ENCODE results near the gene MPZL1. TPM values are rescaled to one million over a fixed set of nuclear protein-coding genes. Genes with fewer than 3 reads are reported as not detected.

The MPZL1 gene
- total and polyA plus RNA-seq, 2 donors (not counting 1 experiment from before 2014, with no cell fraction given) = 81.4 to 158 TPM

GRCh38 chr1:167791281-167792187, 69.8 kb downstream of the MPZL1 start:
- Histone ChIP-seq H3K9ac (ENCODE audit: insufficient read depth, low read length) (no peak overlapping the region), H3K79me2 (ENCODE audit: control insufficient read depth, insufficient read depth, low read length) (no peaks in the 10 kb centered on the region)
- TF ChIP-seq CTCF (conservative IDR thresholded peaks at IDR 0.05 in 1 of 2, IDR thresholded peaks at IDR 0.05 in 1 of 2; ENCODE audit: low read depth in 1 of 2, low read length in 2 of 2) (peak in 1 of 2 donors; percentile 1), EZH2 (IDR thresholded peaks at IDR 0.05; ENCODE audit: low read length, missing control alignments) (no peak)

GRCh38 chr1:167792188-167792565, 70.4 kb downstream of the MPZL1 start:
- TF ChIP-seq CTCF (conservative IDR thresholded peaks at IDR 0.05 in 1 of 2, IDR thresholded peaks at IDR 0.05 in 1 of 2; ENCODE audit: low read depth in 1 of 2, low read length in 2 of 2) = peak; percentile 1 to 10
- no peak for TF ChIP-seq EZH2 (IDR thresholded peaks at IDR 0.05; ENCODE audit: low read length, missing control alignments)
- peaks cover 4% of the 10 kb centered on the region for H3K36me3 ChIP-seq (ENCODE audit: control insufficient read depth, insufficient read depth, low read length)
- H2AFZ ChIP-seq (ENCODE audit: low read length) = no peak overlapping the region
- H3K9ac ChIP-seq (ENCODE audit: insufficient read depth, low read length) = no peak overlapping the region
- no peaks in the 10 kb centered on the region for H4K20me1 ChIP-seq (ENCODE audit: control insufficient read depth, extremely low read depth, insufficient read depth, low read length)
- H3K9me3 ChIP-seq (ENCODE audit: control insufficient read depth, insufficient read depth, low read depth, low read length) = no peaks in the 10 kb centered on the region
- no peaks in the 10 kb centered on the region for H3K79me2 ChIP-seq (ENCODE audit: control insufficient read depth, insufficient read depth, low read length)
- peak overlapping the region; percentile 54 for H3K27ac ChIP-seq (ENCODE audit: insufficient read depth, low read length)
- peaks cover 14% of the 10 kb centered on the region for H3K4me1 ChIP-seq (ENCODE audit: control insufficient read depth, extremely low read depth, insufficient read depth, low read length)
- no peak overlapping the region for H3K4me2 ChIP-seq (ENCODE audit: extremely low read depth, insufficient read depth, low read length)
- no peak for DNase-seq (ENCODE audit: low read depth in 2 of 2)
- no peaks in the 10 kb centered on the region for H3K27me3 ChIP-seq (ENCODE audit: control insufficient read depth, insufficient read depth, low read length)
- no peak overlapping the region for H3K4me3 ChIP-seq (replicated peaks in 1 of 4; ENCODE audit: control extremely low read depth in 1 of 4, insufficient read depth in 1 of 4, low read depth in 3 of 4, low read length in 4 of 4)

More at GRCh38 chr1:167791281-167792187, 69.8 kb downstream of the MPZL1 start:
- Histone ChIP-seq H3K9me3 (ENCODE audit: control insufficient read depth, insufficient read depth, low read depth, low read length) (no peaks in the 10 kb centered on the region), H3K36me3 (ENCODE audit: control insufficient read depth, insufficient read depth, low read length) (peaks cover 4% of the 10 kb centered on the region), H2AFZ (ENCODE audit: low read length) (no peak overlapping the region), H3K27me3 (ENCODE audit: control insufficient read depth, insufficient read depth, low read length) (no peaks in the 10 kb centered on the region), H3K27ac (ENCODE audit: insufficient read depth, low read length) (peak overlapping the region; percentile 52), H3K4me2 (ENCODE audit: extremely low read depth, insufficient read depth, low read length) (peak overlapping the region; percentile 40), H3K4me3 (replicated peaks in 1 of 4; ENCODE audit: control extremely low read depth in 1 of 4, insufficient read depth in 1 of 4, low read depth in 3 of 4, low read length in 4 of 4) (no peak overlapping the region), H3K4me1 (ENCODE audit: control insufficient read depth, extremely low read depth, insufficient read depth, low read length) (peaks cover 14% of the 10 kb centered on the region), H4K20me1 (ENCODE audit: control insufficient read depth, extremely low read depth, insufficient read depth, low read length) (no peaks in the 10 kb centered on the region)
- peak; percentile 87 to 99 for DNase-seq (ENCODE audit: low read depth in 2 of 2)

- H3K9ac ChIP-seq (ENCODE audit: insufficient read depth, low read length) = no peak overlapping the region
- TF ChIP-seq EZH2 (IDR thresholded peaks at IDR 0.05; ENCODE audit: low read length, missing control alignments) = no peak
- TF ChIP-seq CTCF (conservative IDR thresholded peaks at IDR 0.05 in 1 of 2, IDR thresholded peaks at IDR 0.05 in 1 of 2; ENCODE audit: low read depth in 1 of 2, low read length in 2 of 2) = no peak
- H3K27ac ChIP-seq (ENCODE audit: insufficient read depth, low read length) = no peak overlapping the region
- H3K9me3 ChIP-seq (ENCODE audit: control insufficient read depth, insufficient read depth, low read depth, low read length) = no peaks in the 10 kb centered on the region
- peaks cover 4% of the 10 kb centered on the region for H3K36me3 ChIP-seq (ENCODE audit: control insufficient read depth, insufficient read depth, low read length)
- DNase-seq (ENCODE audit: low read depth in 2 of 2) = no peak
- peaks cover 17% of the 10 kb centered on the region for H3K4me1 ChIP-seq (ENCODE audit: control insufficient read depth, extremely low read depth, insufficient read depth, low read length)
- no peaks in the 10 kb centered on the region for H4K20me1 ChIP-seq (ENCODE audit: control insufficient read depth, extremely low read depth, insufficient read depth, low read length)
- H3K4me3 ChIP-seq (replicated peaks in 1 of 4; ENCODE audit: control extremely low read depth in 1 of 4, insufficient read depth in 1 of 4, low read depth in 3 of 4, low read length in 4 of 4) = no peak overlapping the region
- H3K79me2 ChIP-seq (ENCODE audit: control insufficient read depth, insufficient read depth, low read length) = no peaks in the 10 kb centered on the region
- H3K27me3 ChIP-seq (ENCODE audit: control insufficient read depth, insufficient read depth, low read length) = no peaks in the 10 kb centered on the region
- no peak overlapping the region for H3K4me2 ChIP-seq (ENCODE audit: extremely low read depth, insufficient read depth, low read length)
- no peak overlapping the region for H2AFZ ChIP-seq (ENCODE audit: low read length)
Observed at GRCh38 chr1:167794043-167794442, 72.3 kb downstream of the MPZL1 start.
